ENCODE measurements around the gene JMJD1C. TPM values are rescaled to one million over a fixed set of nuclear protein-coding genes. Genes with fewer than 3 reads are reported as not detected.
A peak's percentile ranks its signal among the peaks of the same experiment; 100 is the strongest.

Gene JMJD1C
- total RNA-seq, 2 experiments from 2014 or later = 54.1 to 56.6 TPM

DNA sequence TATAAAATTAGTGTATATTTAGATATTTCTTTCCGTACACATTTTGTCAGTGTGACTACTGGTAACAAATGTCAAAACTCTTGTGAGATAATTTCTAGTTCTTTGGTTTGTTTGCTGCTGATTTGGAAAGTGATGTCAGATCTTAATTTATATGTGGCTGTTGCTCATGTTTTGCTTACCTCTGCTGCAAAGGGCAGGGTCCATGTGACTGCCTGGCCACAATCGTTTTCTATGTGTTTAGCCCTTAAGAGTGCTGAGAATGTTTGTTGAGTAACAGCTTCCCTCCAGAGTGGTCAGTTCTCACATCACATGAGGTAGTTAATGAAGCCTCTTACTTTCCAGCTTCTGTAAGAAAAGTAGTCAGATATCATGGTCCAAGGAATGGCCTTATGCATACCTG, 328.5 kb downstream of the JMJD1C start:
- H3K27ac Mint-ChIP-seq = no peak overlapping the region
- CTCF ChIA-PET = interaction anchor here (0.7 to 4.5 kb wide), 4 partner anchors 9 to 583 kb away, joined by 3 to 30 read pairs (median 4); no protein-coding TSS in a partner anchor
- intact Hi-C loops (cut with micrococcal nuclease) = loop anchor here (10.0 kb wide), 1 partner anchor 1093 kb away; no protein-coding TSS in a partner anchor
- peaks cover 63% of the 10 kb centered on the region for H3K4me1 Mint-ChIP-seq (ENCODE audit: low read depth)
- peaks cover 14% of the 10 kb centered on the region for H3K36me3 Mint-ChIP-seq (ENCODE audit: low read depth)
- H3K4me3 Mint-ChIP-seq = no peak overlapping the region
- H3K9me3 Mint-ChIP-seq = no peaks in the 10 kb centered on the region
- H3K27me3 Mint-ChIP-seq (ENCODE audit: low read depth) = no peaks in the 10 kb centered on the region
- DNase-seq = no peak

DNA sequence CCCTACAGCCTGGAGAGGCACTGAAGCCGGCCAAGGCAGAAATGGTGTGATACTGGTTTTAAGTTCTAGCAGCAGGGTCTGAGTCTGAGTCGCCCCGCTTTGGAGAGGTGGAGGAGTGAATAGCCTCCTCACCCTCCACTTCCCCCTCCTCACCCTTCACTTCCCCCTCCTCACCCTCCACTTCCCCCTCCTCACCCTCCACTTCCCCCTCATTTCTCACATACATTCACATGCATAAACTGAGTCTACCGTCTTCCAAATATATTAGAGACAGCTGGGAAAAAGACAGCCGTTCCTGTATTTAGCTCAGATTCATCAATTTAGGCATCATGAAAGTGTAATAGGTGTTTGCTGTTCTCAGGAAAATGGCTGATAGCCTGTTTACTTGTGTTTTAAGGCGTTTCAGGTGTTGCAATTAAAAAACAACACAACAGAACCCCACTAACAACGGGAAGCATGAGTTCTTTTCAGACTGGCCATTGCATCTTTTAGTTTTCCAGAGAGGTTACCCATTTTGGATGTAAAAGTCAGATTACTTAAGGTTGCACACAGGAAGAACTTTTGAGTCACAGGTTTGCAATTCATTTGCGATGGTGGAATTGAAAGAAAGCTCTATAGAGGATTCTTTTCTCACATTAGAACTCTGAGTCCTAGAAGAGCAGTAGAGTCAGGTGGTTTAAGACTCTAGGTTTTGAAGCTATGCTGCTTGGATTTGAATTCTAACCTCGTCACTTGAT, 331.8 kb downstream of the JMJD1C start:
- H3K4me1 Mint-ChIP-seq (ENCODE audit: low read depth) = peaks cover 42% of the 10 kb centered on the region
- no peaks in the 10 kb centered on the region for H3K9me3 Mint-ChIP-seq
- peaks cover 5% of the 10 kb centered on the region for H3K36me3 Mint-ChIP-seq (ENCODE audit: low read depth)
- H3K4me3 Mint-ChIP-seq = peak overlapping the region; percentile 89
- intact Hi-C loops (cut with micrococcal nuclease) = loop anchor here (1.0 to 10.0 kb wide), 18 partner anchors 11 to 1233 kb away; partner anchors contain the start of genes ARID5B, EGR2, REEP3 and RTKN2
- DNase-seq = no peak
- H3K27me3 Mint-ChIP-seq (ENCODE audit: low read depth) = no peaks in the 10 kb centered on the region
- CTCF ChIA-PET = interaction anchor here (0.6 to 4.5 kb wide), 9 partner anchors 12 to 586 kb away, joined by 3 to 30 read pairs (median 4); no protein-coding TSS in a partner anchor
- peak overlapping the region; percentile 92 for H3K27ac Mint-ChIP-seq

DNA sequence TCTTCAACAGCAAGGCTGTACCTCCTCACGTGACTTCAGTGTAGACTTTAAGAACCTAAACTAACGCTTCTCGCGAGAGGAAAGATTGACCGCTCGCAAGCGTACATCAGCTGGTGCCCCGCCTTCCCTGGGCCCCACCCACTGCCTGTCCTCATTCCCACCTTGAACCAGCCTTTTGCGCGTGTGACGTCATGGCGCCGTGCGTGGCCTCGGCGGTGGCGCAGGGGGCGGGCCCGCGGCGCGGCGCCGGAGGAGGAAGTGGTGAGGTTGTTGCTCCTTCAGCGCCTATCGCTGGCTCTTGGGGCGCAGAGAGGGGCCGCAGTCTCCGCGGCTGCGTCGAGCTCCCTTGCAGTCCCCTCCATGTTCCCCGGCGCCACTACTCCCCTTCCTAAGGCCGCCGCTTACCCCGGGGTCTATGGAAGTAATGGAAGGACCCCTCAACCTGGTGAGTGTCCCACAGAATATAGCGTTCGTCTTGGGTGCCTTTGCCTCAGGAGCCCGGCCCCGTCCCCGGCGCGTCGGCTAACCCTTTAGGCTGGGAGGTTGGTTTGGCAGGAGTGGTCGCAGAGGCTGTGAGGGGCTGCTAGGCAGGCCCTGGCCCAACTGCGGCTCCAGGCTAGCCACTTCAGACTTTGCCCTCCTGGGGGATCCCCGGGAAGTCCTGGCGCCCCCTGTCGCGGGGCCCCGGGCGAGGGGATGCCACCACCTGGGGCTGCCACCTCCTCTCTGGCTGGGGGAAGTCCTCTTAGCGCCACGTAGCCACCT, 332.5 kb downstream of the JMJD1C start, which contains the start of gene NRBF2:
Gene NRBF2 (plus strand): TSS at position 273 of the 765 bp plus-strand sequence. CDS start 143 bp downstream, at position 416.
- Mint-ChIP-seq H3K36me3 (ENCODE audit: low read depth) (peaks cover 1% of the 10 kb centered on the region), H3K9me3 (no peaks in the 10 kb centered on the region)
- intact Hi-C loops (cut with micrococcal nuclease) = loop anchor here (1.0 to 10.0 kb wide), 16 partner anchors 25 to 1232 kb away; partner anchors contain the start of genes ARID5B, EGR2, REEP3 and RTKN2

DNA sequence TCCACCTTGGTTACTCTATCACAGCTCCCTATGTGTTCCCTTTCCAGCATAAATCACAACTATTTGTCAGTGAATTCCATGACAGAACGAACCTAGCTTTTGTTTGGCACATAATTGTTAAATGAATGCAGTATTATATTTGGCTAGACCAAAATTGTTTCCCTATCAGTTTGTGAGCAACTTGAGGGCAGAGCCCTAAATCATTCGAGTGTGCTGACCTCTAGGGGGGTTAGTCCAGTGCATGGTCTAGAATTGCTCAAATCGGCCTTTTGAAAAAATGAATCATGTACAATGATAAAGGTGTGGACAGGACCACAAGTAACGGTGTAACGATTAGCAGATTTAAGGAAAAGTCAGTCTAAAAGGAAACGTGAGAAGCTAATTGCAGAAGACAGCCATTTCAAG, 333.1 kb downstream of the JMJD1C start:
- DNase-seq = no peak
- H3K4me1 Mint-ChIP-seq (ENCODE audit: low read depth) = peaks cover 35% of the 10 kb centered on the region
- H3K4me3 Mint-ChIP-seq = peak overlapping the region; percentile 89
- H3K36me3 Mint-ChIP-seq (ENCODE audit: low read depth) = peaks cover 1% of the 10 kb centered on the region
- H3K27ac Mint-ChIP-seq = peak overlapping the region; percentile 92
- no peaks in the 10 kb centered on the region for H3K27me3 Mint-ChIP-seq (ENCODE audit: low read depth)
- H3K9me3 Mint-ChIP-seq = no peaks in the 10 kb centered on the region
- CTCF ChIA-PET = interaction anchor here (0.6 to 2.4 kb wide), 5 partner anchors 13 to 497 kb away, joined by 3 to 7 read pairs (median 4); no protein-coding TSS in a partner anchor
- intact Hi-C loops (cut with micrococcal nuclease) = loop anchor here (1.0 to 10.0 kb wide), 16 partner anchors 26 to 1232 kb away; partner anchors contain the start of genes ARID5B, EGR2, REEP3 and RTKN2

More for the DNA sequence above, 332.5 kb downstream of the JMJD1C start, which contains the start of gene NRBF2:
- DNase-seq = peak; percentile 98
- Mint-ChIP-seq H3K27ac (peak within 1 kb of the TSS; percentile 92), H3K4me3 (peak within 1 kb of the TSS; percentile 89), H3K4me1 (ENCODE audit: low read depth) (peaks cover 38% of the 10 kb centered on the region), H3K27me3 (ENCODE audit: low read depth) (no peaks in the 10 kb centered on the region)
- CTCF ChIA-PET = interaction anchor here (0.6 to 2.4 kb wide), 6 partner anchors 13 to 587 kb away, joined by 3 to 7 read pairs (median 5); no protein-coding TSS in a partner anchor

GRCh38 chr10:63129888-63130287, 335.9 kb downstream of the JMJD1C start:
- no peak overlapping the region for H3K27ac Mint-ChIP-seq
- no peaks in the 10 kb centered on the region for H3K36me3 Mint-ChIP-seq (ENCODE audit: low read depth)
- CTCF ChIA-PET = no interaction called here
- peaks cover 10% of the 10 kb centered on the region for H3K4me1 Mint-ChIP-seq (ENCODE audit: low read depth)
- no peak for DNase-seq
- H3K9me3 Mint-ChIP-seq = no peaks in the 10 kb centered on the region
- intact Hi-C loops (cut with micrococcal nuclease) = loop anchor here (5.0 to 10.0 kb wide), 3 partner anchors 863 to 1085 kb away; partner anchors contain the start of gene RTKN2
- no peaks in the 10 kb centered on the region for H3K27me3 Mint-ChIP-seq (ENCODE audit: low read depth)
- H3K4me3 Mint-ChIP-seq = no peak overlapping the region

GRCh38 chr10:63128443-63128842, 337.3 kb downstream of the JMJD1C start:
- Mint-ChIP-seq H3K9me3 (no peaks in the 10 kb centered on the region), H3K27me3 (ENCODE audit: low read depth) (no peaks in the 10 kb centered on the region), H3K4me3 (no peak overlapping the region), H3K4me1 (ENCODE audit: low read depth) (peaks cover 3% of the 10 kb centered on the region), H3K27ac (no peak overlapping the region), H3K36me3 (ENCODE audit: low read depth) (no peaks in the 10 kb centered on the region)
- no peak for DNase-seq
- CTCF ChIA-PET = interaction anchor here (0.6 kb wide), 1 partner anchor 574 kb away, joined by 3 read pairs; no protein-coding TSS in a partner anchor
- intact Hi-C loops (cut with micrococcal nuclease) = no loop called here

DNA sequence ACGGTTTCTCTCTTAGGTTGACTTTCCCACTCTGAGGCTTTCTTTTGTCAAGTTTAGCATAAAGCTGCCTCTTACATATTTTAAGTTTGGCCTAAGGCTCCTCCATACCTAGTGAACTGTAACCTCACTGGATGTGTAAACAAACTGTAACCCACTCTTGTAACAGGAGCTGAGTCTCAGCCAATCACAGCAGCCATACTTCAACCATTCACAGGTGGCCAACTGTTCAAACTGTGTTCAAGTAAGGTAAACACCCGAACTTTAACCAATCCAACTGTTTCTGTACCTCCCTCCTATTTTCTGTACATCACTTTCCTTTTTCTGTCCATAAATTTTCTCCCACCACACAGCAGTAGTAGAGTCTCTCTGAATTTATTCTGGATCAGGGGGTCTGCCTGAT, 340.3 kb downstream of the JMJD1C start:
- H3K27me3 Mint-ChIP-seq (ENCODE audit: low read depth) = no peaks in the 10 kb centered on the region
- no peak overlapping the region for H3K4me3 Mint-ChIP-seq
- DNase-seq = no peak
- no peak overlapping the region for H3K27ac Mint-ChIP-seq
- no peaks in the 10 kb centered on the region for H3K4me1 Mint-ChIP-seq (ENCODE audit: low read depth)
- H3K36me3 Mint-ChIP-seq (ENCODE audit: low read depth) = no peaks in the 10 kb centered on the region
- CTCF ChIA-PET = no interaction called here
- intact Hi-C loops (cut with micrococcal nuclease) = no loop called here
- H3K9me3 Mint-ChIP-seq = no peaks in the 10 kb centered on the region

- no peaks in the 10 kb centered on the region for H3K36me3 Mint-ChIP-seq (ENCODE audit: low read depth)
Measured at GRCh38 chr10:63123727-63124362, 341.9 kb downstream of the JMJD1C start.

GRCh38 chr10:63120554-63120953, 345.2 kb downstream of the JMJD1C start:
- Mint-ChIP-seq H3K27me3 (ENCODE audit: low read depth) (peaks cover 3% of the 10 kb centered on the region), H3K36me3 (ENCODE audit: low read depth) (no peaks in the 10 kb centered on the region), H3K4me3 (no peak overlapping the region), H3K9me3 (no peaks in the 10 kb centered on the region), H3K4me1 (ENCODE audit: low read depth) (no peaks in the 10 kb centered on the region), H3K27ac (no peak overlapping the region)
- no peak for DNase-seq
- CTCF ChIA-PET = no interaction called here
- intact Hi-C loops (cut with micrococcal nuclease) = no loop called here

More at GRCh38 chr10:63123727-63124362, 341.9 kb downstream of the JMJD1C start:
- no peak overlapping the region for H3K27ac Mint-ChIP-seq
- H3K9me3 Mint-ChIP-seq = no peaks in the 10 kb centered on the region
- CTCF ChIA-PET = no interaction called here
- no peaks in the 10 kb centered on the region for H3K27me3 Mint-ChIP-seq (ENCODE audit: low read depth)
- intact Hi-C loops (cut with micrococcal nuclease) = no loop called here
- no peak overlapping the region for H3K4me3 Mint-ChIP-seq
- H3K4me1 Mint-ChIP-seq (ENCODE audit: low read depth) = no peaks in the 10 kb centered on the region
- no peak for DNase-seq

- no peaks in the 10 kb centered on the region for H3K9me3 Mint-ChIP-seq
- no peaks in the 10 kb centered on the region for H3K4me1 Mint-ChIP-seq (ENCODE audit: low read depth)
Measured at GRCh38 chr10:63119041-63119440, 346.7 kb downstream of the JMJD1C start.

More at GRCh38 chr10:63119041-63119440, 346.7 kb downstream of the JMJD1C start:
- H3K4me3 Mint-ChIP-seq = no peak overlapping the region
- no peak for DNase-seq
- no peak overlapping the region for H3K27ac Mint-ChIP-seq
- intact Hi-C loops (cut with micrococcal nuclease) = no loop called here
- H3K27me3 Mint-ChIP-seq (ENCODE audit: low read depth) = peaks cover 3% of the 10 kb centered on the region
- CTCF ChIA-PET = interaction anchor here (0.7 kb wide), 1 partner anchor 39 kb away, joined by 3 read pairs; no protein-coding TSS in a partner anchor
- no peaks in the 10 kb centered on the region for H3K36me3 Mint-ChIP-seq (ENCODE audit: low read depth)
